HG03565 (cell line): ENCODE results near the gene HERC2.
"Not testable (repeated sequence)": the region's sequence is repeated elsewhere in the genome, so short reads cannot be mapped to it uniquely, and the experiment has no call there.

Experiments used
- ATAC-seq: cut with Tn5 transposase; IDR thresholded peaks from one replicate; pipeline ENCODE4 v1.9.1; 2021; ENCODE audit warnings: mild to moderate bottlenecking, moderate library complexity; ENCODE audit not compliant: unreplicated experiment

Gene HERC2

GRCh38 chr15:28274635-28275034 is 47.3 kb downstream of the HERC2 start:
- no peak for ATAC-seq

GRCh38 chr15:28273873-28274610 is 47.9 kb downstream of the HERC2 start:
- no peak for ATAC-seq

GRCh38 chr15:28273468-28273867 is 48.5 kb downstream of the HERC2 start:
- ATAC-seq, result no peak

GRCh38 chr15:28272587-28272986 is 49.4 kb downstream of the HERC2 start:
- ATAC-seq, result no peak

- ATAC-seq, result no peak
Measured at GRCh38 chr15:28271697-28272260, 50.2 kb downstream of the HERC2 start.

- no peak for ATAC-seq
Measured at GRCh38 chr15:28269097-28269496, 52.9 kb downstream of the HERC2 start.

- ATAC-seq, result no peak
Measured at GRCh38 chr15:28267727-28268126, 54.3 kb downstream of the HERC2 start.

GRCh38 chr15:28265334-28266019 is 56.5 kb downstream of the HERC2 start:
- ATAC-seq, result no peak

- ATAC-seq, result no peak
Measured at GRCh38 chr15:28264166-28264565, 57.8 kb downstream of the HERC2 start.

- no peak for ATAC-seq
Measured at GRCh38 chr15:28262438-28262837, 59.5 kb downstream of the HERC2 start.

- ATAC-seq, result no peak
Measured at GRCh38 chr15:28260722-28261121, 61.3 kb downstream of the HERC2 start.

GRCh38 chr15:28260317-28260716 is 61.7 kb downstream of the HERC2 start:
- no peak for ATAC-seq

- ATAC-seq, result no peak
Measured at GRCh38 chr15:28255965-28256364, 66.0 kb downstream of the HERC2 start.

GRCh38 chr15:28252831-28253230 is 69.1 kb downstream of the HERC2 start:
- no peak for ATAC-seq

GRCh38 chr15:28246605-28247004 is 75.4 kb downstream of the HERC2 start:
- no peak for ATAC-seq

- ATAC-seq, result no peak
Measured at GRCh38 chr15:28243901-28244300, 78.1 kb downstream of the HERC2 start.

- ATAC-seq, result no peak
Measured at GRCh38 chr15:28243399-28243798, 78.6 kb downstream of the HERC2 start.

- not testable (repeated sequence) for ATAC-seq
Measured at GRCh38 chr15:28238296-28238695, 83.7 kb downstream of the HERC2 start.

- ATAC-seq, result not testable (repeated sequence)
Measured at GRCh38 chr15:28231743-28232142, 90.2 kb downstream of the HERC2 start.

- ATAC-seq, result not testable (repeated sequence)
Measured at GRCh38 chr15:28231336-28231735, 90.6 kb downstream of the HERC2 start.

- not testable (repeated sequence) for ATAC-seq
Measured at GRCh38 chr15:28228990-28229640, 92.9 kb downstream of the HERC2 start.

GRCh38 chr15:28228096-28228495 is 93.9 kb downstream of the HERC2 start:
- no peak for ATAC-seq
